HG02938 (cell line): Measurements from ENCODE around the gene ADAM11.
"Not testable (repeated sequence)": the region's sequence is repeated elsewhere in the genome, so short reads cannot be mapped to it uniquely, and the experiment has no call there.

Experiments
- ATAC-seq: cut with Tn5 transposase; IDR thresholded peaks from one replicate; pipeline ENCODE4 v1.9.1; 2021; ENCODE audit warnings: mild to moderate bottlenecking, moderate library complexity; ENCODE audit not compliant: unreplicated experiment

ADAM11 gene

GRCh38 chr17:44794851-44795413 is 36.1 kb downstream of the ADAM11 start:
- no peak for ATAC-seq

- ATAC-seq, result no peak
These were observed 36.6 kb downstream of the ADAM11 start for GRCh38 chr17:44795421-44795820.

GRCh38 chr17:44795928-44796327 is 37.1 kb downstream of the ADAM11 start:
- no peak for ATAC-seq

- ATAC-seq, result no peak
These were observed 37.9 kb downstream of the ADAM11 start for GRCh38 chr17:44796731-44797130.

GRCh38 chr17:44797802-44798201 is 39.0 kb downstream of the ADAM11 start:
- ATAC-seq, result no peak

GRCh38 chr17:44798356-44798755 is 39.6 kb downstream of the ADAM11 start:
- no peak for ATAC-seq

- ATAC-seq, result no peak
These were observed 43.1 kb downstream of the ADAM11 start for GRCh38 chr17:44801880-44802279.

GRCh38 chr17:44804302-44805089 is 45.7 kb downstream of the ADAM11 start:
- no peak for ATAC-seq

- ATAC-seq, result no peak
These were observed 48.5 kb downstream of the ADAM11 start for GRCh38 chr17:44807093-44807816.

- ATAC-seq, result no peak
These were observed 49.0 kb downstream of the ADAM11 start for GRCh38 chr17:44807817-44808155.

- no peak for ATAC-seq
These were observed 49.4 kb downstream of the ADAM11 start for GRCh38 chr17:44808156-44808555.

GRCh38 chr17:44808656-44809388 is 50.0 kb downstream of the ADAM11 start:
- not testable (repeated sequence) for ATAC-seq

GRCh38 chr17:44812263-44812662 is 53.5 kb downstream of the ADAM11 start:
- ATAC-seq, result no peak

- not testable (repeated sequence) for ATAC-seq
These were observed 59.7 kb downstream of the ADAM11 start for GRCh38 chr17:44818508-44818907.

GRCh38 chr17:44820631-44821212 is 61.9 kb downstream of the ADAM11 start:
- ATAC-seq, result no peak

- ATAC-seq, result not testable (repeated sequence)
These were observed 66.4 kb downstream of the ADAM11 start for GRCh38 chr17:44825236-44825635.

- ATAC-seq, result no peak
These were observed 67.5 kb downstream of the ADAM11 start for GRCh38 chr17:44826123-44826790.

- no peak for ATAC-seq
These were observed 69.1 kb downstream of the ADAM11 start for GRCh38 chr17:44827863-44828262.

GRCh38 chr17:44828919-44829522 is 70.2 kb downstream of the ADAM11 start:
- no peak for ATAC-seq
